Right ventricle myocardium inferior (tissue), 1 donor: ENCODE measurements around the gene RAB6B. TPM values are rescaled to one million over a fixed set of nuclear protein-coding genes. Genes with fewer than 3 reads are reported as not detected.

Experiments
- ATAC-seq: fragments of 200-7000 bp; cut with Tn5 transposase; one replicate; pipeline ENCODE4 v1.9.1; 2020; ENCODE audit warnings: mild to moderate bottlenecking, moderate library complexity
- DNase-seq: peaks from one replicate; pipeline ENCODE4 v3.0.0; 2021; ENCODE audit errors: missing footprints
- intact Hi-C: fragments of 100-400 bp; cut with DNase I; formaldehyde crosslinking; loops from one replicate; pipeline ENCODE4 v1.11.0; 2022
- total RNA-seq: library from RNA; stranded (reverse); fragmentation: NEBNext Ultra II Directional; extraction: Animal tissue kit (Norgen Biotek cat#: 25700); gene quantifications from one replicate; pipeline ENCODE4 v1.2.1, GENCODE V29; 2021
- donor health status: DM: no; HTN: yes; CAD: no; lungs with severe emphysema.

The RAB6B gene
- total RNA-seq, 1 donor from 2014 or later, result 58.8 TPM

DNA sequence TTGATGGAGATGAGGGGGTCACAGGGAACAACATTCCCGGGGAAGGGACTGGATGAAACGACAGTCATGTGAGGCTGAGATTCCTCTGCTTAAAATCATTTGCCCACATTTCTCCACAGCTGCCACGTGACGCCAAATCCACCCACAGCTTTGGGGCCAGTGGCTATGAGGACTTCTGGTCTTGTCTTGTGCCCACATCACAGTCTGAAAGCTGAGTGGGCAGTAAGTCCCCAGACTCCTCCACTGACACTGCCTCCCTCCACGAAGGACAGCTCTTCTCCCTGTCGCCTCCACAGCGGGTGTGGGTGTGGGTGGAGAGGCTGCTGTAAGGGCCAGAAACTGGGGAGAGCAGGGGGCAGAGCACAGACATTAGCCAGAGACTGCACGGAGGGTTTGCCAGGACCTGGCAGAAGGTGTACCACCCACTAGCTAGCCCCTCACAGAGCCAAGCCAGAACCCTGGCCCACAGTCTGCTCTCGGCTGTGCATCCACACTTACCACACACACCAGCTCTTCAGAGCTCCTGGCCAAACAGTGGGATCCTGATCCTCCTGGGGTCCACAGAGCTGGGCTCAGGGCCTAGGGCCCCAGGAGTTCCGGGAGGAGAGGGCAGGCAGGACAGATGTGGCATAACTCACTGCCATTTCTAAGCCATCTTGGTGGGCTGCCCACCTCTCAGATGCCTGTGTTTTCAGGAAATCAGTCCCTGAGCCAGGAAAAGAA lies 24.2 kb downstream of the RAB6B start:
- no peak for ATAC-seq
- intact Hi-C loops, result no loop called here
- no peak for DNase-seq

DNA sequence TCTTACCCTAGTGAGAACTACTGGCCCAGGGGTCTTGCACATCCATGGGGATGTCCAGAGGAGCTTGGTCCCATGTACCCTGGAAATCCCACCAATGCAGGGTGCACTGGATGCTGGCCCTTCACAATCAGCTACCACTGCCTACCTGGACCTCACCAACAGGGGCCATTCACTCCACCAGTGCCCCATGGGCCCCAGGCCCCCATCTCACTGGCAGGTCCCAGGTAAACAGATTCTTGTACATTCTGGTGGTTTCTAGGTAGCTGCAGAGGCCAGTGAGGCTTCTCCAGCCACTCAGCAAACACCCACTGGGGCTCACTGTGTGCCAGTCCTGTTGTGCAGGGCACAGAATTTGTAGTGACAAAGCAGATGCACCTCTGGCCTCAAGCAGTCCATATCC lies 24.9 kb downstream of the RAB6B start:
- intact Hi-C loops, result no loop called here
- DNase-seq, result no peak
- ATAC-seq, result no peak

DNA sequence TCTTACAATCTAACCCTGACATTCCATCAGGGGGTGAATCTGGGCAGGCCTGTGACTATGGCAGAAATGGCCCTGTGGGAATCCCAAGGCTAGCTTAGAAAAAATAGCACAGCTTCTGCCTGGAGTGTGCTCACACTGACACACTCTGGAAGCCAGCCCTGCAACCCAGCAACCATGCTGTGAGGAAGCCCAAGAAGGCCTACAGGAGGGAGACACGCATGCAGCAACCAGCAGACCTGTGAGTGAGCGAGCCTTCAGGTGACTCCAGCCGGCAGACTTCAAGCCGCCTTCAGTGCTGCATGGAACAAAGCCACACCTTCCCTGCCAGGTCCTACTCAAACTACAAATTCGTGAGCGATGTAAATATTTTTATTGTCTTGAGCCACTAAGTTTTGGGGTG lies 26.1 kb downstream of the RAB6B start:
- no peak for ATAC-seq
- intact Hi-C loops, result no loop called here
- no peak for DNase-seq

DNA sequence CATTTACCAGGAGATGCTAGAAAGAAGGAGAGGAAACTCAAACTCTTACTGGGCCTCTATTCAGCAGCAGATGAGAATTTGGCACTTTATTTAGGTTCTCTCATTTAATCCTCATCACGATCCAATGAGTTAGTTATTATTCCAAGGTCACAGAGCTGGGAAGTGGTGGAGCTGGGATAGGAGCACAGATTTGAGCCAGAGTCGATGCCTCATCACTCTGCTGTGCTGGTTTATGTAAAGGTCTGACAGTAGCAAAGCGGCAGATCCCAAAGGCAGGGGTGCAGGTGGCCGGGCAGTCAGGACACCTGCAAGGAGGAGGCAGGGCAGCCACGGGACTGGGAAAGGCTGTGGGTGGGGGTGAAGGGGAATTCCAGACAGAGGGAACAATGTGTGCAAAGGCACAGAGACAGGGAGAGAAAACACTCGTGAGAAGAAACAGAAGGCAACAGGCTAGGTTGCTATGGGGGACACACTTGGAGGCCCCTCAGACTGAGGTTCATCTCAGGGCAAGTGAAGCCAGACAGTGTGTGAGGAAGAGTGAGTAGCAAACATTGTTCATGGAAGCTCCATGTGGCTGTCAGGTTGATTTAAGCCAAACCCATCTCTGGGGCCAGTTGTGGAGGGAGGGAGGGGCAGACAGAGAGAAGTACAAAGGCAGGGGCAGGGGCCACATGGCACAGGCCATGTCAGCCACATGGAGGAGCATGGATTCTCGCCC lies 26.8 kb downstream of the RAB6B start:
- intact Hi-C loops, result no loop called here
- DNase-seq (no peak), ATAC-seq (no peak)

DNA sequence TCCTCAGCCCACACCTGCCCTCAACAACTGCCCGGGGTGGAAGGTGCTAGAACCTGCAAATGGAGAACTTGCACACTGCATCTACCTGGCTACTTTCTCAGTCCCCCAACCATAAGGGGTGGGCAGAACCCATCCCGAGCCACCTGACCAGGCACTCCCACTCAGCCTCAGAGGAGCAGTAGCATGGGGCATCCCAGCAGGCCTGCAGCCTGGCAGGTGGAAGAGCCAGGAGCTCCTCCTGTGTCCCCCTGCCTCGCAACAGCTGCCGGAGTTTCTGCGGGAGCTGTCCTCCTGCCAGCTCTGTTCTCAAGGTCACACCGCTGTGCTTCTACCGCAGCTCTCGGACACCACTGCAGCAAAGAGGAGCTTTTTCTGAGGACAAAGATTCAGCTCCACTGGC lies 27.5 kb downstream of the RAB6B start:
- ATAC-seq (peak; percentile 35), DNase-seq (no peak)
- intact Hi-C loops, result no loop called here

DNA sequence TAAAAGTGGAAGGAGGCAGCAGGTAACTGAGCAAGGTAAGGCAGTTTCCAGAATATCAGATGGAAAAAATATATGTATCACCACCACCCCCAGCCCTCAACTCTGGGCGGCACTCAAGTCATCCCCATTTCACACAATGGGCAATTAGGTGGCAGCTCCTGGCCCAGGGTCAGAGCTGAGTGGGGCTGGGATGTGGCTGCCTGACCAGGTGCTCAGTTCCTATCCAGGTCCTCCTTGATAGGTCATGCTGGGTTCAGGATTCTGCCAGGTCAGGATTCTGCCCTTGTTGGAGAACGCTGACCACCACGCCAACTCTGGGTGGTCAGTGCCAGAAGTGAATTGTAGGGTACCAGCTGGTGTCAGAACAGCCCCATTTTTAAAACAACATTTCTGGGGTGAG lies 29.5 kb downstream of the RAB6B start:
- intact Hi-C loops, result no loop called here

DNA sequence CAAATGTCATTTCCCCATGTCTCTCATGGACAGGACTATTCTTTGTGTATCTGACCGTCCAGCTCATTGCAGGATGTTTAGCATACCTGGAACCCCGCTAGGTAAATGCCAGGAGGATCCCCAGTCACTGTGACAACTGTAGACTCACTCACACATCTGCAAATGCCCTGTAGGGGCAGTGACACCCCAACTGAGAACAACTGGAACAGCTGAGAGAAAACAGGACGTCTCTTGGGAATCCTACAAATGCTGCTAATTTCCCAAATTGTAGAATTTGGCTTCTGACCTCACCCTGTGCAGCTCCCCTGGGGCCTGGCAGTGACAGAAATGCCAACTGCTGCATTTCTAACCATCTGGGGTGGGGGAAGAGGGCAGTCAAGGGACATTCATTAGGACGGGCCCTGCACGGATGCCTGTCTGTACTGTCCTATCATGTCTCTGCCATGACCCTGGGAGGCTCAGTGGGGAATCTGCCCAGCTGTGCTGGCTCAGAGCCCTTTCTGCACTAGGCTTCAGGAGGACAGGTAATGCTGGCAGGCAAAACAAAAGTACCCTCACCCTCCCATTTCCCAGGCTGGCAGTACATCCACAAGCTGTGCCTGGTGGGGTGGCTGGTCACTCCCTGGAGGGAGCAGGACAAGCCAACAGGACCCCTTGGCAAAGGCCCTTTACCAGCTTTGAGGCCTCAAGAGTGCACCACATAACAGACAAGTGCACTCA lies 30.4 kb downstream of the RAB6B start:
- DNase-seq, result no peak
- intact Hi-C loops, result no loop called here
- ATAC-seq, result no peak

More for the DNA sequence above, 29.5 kb downstream of the RAB6B start:
- ATAC-seq (no peak), DNase-seq (no peak)

DNA sequence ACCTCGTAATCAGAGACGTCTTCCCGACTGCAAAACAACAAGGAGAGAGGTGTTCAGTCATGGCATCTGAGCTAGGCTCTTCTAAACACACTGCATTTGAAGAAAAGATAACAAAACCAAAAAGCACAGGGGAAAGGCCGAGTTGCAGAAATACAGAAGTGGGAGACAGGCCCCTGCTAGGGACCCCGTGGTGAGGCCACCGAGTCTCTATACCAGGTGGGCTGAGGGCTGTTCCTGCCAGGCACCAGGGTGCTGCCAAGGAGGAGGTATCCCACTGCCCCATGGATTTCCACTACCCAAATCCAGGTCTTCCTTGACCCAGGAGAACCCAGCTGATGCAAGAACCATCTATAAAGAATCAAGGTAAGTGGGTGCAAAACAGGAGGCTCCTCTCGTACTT lies 31.1 kb downstream of the RAB6B start:
- intact Hi-C loops, result no loop called here
- DNase-seq (no peak), ATAC-seq (no peak)

DNA sequence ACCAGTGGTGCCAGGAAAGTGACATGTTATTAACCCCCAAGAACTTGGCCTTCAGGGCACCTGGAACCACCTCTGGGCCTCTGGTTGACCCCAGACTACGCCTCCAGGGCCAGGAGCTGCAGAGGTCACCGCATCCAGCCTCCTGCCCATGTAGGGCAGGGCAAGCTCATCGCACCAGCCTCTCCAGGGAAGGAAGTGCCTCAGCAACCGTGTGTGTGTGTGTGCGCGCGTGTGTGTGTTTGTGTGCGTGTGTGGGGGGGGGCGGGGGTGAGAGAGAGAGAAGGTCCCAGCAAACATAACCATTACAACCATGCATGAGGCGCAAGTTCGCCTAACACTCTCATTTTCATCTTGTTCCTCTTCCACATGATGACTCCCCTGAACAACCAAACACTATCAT lies 31.8 kb downstream of the RAB6B start:
- intact Hi-C loops, result no loop called here
- DNase-seq (no peak), ATAC-seq (no peak)

DNA sequence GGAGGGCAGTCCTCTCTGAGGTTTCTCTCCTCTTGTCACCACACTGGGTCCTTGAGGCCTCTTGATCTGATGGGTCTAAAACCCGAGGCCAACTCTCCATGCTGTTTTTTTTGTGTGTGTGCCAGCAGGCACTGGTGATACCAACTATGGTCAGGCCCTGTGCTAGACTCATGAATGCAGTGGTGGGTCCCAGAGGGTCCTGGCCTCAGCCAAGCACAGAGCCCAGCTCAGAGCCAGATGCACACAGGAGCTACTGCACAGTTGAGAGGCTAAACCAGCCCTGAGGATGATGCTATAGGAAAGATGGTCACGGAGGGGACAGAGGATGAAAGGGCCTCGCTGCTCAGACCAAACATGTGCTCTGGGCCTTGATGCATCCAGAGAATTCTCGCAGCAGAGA lies 33.5 kb downstream of the RAB6B start:
- no peak for DNase-seq
- intact Hi-C loops, result no loop called here
- ATAC-seq, result no peak

DNA sequence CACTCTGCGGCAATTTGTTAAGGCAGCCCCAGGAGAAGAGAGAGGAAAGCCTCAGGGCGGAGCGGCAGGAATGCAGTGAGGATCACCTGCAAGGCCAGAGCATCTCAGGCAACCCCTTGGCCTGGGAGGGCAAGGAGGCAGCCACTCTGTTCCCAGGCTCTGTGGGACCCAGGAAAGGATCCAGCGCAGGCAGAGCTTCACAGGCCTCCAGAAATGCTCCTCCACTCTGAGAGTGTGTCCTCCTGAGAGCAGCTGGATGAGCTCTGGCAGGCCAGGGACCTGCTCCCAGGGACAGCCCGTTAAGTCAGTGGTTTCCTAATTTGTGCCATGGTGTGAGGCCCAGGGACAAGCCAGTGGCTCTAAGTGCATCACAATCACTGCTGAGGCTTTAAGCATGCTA lies 35.2 kb downstream of the RAB6B start:
- intact Hi-C loops, result no loop called here
- ATAC-seq, result no peak

DNA sequence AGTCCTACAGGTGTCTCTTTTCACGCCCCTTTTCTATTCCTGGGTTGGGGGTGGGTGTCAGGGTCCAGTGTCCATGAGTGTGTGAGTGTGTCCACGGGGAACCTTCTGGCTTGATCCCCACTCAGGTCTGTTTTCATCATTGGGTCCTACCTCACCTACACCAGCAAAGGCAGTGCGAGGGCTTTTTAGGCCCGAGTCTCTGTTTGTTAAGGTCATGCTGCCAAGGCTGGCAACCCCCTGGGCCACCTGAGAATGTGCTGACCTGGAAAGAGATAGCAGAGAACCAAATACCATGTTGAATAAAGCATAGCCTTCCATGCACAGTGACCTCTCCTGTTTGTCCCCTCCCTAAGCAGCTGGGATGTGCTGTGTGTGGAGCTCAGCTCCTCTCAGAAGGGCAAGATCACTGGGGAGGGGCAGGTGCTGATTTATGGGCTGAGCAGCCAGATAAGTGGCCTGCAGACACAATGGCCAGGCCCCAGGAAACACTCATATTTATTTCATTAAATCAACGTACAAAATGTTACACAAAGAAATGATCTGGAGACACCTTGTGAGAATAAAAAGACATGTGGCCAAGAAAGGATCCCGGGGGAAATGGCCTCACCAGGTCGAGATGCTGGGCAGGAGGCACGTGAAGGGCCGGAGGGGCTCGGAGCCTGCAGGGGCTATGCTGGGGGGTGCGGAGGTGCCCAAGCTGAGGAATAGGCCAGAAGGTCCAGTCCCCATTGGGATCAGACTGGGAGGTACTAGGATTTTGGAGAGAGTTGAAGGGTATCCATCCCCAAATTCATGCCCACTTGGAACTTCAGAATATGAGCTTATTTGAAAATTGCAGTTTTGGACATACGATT lies 36.1 kb downstream of the RAB6B start:
- ATAC-seq (no peak), DNase-seq (no peak)
- intact Hi-C loops, result no loop called here

More for the DNA sequence above, 35.2 kb downstream of the RAB6B start:
- no peak for DNase-seq

DNA sequence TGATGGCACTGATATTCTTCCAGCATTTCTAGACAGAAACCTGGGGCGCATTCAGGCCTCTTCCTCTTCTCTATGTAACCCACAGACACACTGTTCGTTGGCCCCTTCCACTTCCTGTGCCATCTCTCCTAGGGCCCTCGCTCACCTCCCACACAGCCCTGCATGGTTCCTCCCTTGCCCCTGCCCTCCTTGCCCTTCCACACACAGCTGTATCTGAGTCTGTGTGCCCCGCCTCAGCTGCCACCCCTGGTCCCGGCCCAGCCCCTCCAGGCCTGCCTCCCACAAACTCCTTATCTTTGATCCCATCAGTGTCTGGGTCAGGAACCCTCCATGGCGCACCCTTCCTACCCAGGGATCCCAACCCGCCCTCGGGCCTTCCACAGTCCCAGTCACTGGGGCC lies 37.9 kb downstream of the RAB6B start:
- no peak for DNase-seq

DNA sequence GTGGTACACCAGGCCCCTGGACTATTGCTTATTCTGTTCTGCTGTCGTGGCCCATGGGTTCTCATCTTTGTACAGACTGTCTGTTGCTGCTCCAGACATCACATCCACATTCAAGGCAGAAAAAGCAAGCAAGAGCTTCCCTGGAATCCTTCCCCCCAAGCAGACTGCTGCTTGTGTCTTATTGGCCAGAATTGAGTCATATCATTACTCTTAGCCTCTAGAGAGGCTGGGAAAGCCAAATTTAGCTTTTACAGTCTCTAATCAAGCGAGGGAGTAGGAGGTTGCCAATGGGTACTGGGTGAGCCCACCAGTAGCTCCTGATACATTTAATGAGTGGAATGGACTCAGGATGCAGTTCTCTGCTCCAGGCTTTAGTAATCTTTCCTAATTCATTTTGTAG lies 39.4 kb downstream of the RAB6B start:
- no peak for DNase-seq
- no peak for ATAC-seq
- intact Hi-C loops, result no loop called here

More for the DNA sequence above, 37.9 kb downstream of the RAB6B start:
- intact Hi-C loops, result no loop called here
- ATAC-seq, result no peak

DNA sequence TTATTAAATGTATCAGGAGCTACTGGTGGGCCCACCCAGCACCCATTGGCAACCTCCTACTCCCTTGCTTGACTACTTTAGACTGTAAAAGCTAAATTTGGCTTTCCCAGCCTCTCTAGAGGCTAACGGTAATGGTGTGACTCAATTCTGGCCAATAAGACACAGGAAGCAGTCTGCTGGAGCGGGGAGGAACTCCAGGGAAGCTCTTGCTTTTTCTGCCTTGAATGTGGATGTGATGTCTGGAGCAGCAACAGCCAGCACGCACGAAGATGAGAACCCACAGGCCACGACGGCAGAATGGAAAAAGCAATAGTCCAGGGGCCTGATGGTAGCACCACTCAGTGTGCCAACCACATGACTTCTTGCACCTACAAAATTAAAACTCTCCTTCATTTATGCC lies 39.9 kb downstream of the RAB6B start:
- intact Hi-C loops, result no loop called here
- no peak for ATAC-seq
- no peak for DNase-seq

DNA sequence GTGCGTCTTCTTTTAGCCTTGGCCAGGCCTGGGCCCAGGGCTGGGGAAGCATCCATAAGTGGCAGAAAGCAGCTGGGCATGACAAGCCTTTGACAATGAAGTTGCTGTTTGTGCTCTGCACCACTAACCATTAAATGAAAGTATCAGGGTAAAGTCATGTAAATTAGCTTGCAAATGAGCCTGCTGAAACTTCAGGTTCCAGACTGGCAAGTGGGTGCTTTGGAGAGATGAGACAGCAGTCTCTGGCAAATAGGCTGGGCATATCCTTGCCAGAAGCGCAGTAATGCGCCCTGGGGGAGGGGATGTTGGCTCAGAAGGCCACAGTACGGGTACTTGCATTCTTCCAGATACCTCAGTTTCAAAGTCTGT lies 40.7 kb downstream of the RAB6B start:
- intact Hi-C loops, result no loop called here
- DNase-seq, result no peak

DNA sequence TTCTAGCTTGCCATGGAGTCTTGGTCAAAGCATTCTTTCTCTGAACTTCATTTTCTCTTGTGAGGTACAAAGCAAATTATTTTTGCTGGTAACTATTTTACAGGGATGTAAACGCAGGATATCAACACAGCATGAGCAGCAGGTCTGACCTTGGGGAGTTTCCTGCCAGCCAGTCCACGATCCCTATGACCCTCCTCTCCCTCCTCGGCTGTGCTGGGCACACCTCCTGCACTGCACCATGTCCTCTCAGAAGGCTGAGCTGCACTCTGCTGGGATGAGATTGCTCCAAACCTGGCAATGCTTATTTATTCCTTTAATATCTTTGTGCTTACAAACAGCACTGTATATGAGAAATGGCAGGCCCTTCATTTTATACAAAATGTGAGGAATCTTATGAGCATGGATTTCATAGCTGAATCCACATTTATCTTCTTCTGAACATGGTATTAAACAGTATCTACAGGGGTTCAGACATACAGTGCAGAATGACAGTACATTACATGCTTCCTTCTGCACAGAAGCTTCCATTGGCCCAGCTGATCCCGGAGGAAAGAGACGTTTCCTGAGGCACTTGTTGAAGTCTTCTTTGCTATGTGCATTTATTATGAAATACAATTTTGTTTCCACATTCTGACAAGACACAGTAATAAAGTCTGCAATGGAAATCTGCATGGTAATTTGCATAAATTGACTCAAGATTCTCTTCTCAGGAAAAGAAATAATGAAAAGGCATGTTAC lies 41.2 kb downstream of the RAB6B start:
- intact Hi-C loops, result no loop called here
- no peak for DNase-seq
- ATAC-seq, result no peak

More for the DNA sequence above, 40.7 kb downstream of the RAB6B start:
- no peak for ATAC-seq

DNA sequence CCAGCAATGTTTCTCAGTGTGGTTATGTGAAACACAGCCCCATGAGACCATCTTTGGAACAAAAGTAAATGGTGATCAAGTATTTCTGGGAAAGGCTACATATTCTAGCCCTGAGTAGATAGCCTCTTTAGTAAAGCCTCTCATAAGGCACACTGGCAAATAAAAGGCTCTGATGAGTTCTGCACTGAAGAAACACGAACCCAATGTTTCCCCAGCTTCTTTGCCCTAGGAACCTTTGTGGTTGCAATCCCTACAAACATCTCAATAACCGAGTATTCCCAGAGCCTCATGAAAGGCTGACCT lies 41.8 kb downstream of the RAB6B start:
- intact Hi-C loops, result no loop called here
- peak; percentile 11 for ATAC-seq
- no peak for DNase-seq
